ENCODE data around the gene SORCS1.

The SORCS1 gene

DNA sequence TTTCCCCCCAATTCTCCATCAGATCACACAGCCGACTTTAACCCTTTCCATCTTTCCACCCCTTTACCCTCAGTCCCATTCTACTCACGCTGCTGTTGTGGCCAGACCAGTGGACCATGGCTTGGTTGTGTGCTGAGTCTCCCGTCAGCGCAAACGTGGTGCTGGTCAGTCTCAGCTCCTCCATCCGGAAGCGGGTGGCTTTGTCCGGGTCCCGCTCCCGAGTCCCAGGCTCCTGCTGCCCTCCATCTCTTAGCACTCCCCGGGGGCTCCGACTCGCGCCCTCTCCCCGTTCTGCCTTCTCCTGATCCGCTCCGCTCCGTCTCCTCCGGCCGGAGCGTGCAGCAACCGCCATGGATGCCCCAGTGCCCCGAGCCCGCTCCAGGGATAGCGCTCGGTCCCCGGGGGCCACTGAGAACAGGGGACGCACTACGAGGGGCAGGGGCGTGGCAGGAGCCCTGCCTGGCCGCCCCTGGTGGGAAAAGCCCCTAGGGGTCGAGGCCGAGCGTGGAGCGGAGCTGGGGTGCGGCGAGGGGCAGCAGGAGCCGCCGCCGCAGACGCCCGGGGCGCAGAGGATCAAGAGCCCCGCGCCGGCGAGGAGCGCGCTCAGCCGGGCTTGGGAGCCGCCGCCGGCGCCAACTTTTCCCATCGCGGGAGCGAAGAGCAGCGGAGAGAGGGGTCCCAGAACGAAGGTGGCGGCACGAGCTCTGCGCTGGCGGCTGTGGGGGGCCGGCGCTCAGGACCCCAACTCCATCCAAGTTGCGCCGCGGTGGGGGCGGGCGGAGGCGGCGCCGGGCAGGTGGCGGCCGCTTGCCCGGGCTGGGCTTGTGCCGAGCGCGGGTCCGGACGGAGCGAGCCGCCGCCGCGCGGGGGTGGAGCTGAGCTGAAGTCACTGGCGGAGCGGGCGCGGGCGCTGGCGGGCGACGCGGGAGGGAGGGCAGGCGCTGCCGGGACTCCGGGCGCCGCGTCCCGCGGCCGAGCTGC is at the start of gene SORCS1:
Gene SORCS1 (minus strand): TSS at position 826 of the 981 bp plus-strand sequence.
- DNase-seq: no peak

DNA sequence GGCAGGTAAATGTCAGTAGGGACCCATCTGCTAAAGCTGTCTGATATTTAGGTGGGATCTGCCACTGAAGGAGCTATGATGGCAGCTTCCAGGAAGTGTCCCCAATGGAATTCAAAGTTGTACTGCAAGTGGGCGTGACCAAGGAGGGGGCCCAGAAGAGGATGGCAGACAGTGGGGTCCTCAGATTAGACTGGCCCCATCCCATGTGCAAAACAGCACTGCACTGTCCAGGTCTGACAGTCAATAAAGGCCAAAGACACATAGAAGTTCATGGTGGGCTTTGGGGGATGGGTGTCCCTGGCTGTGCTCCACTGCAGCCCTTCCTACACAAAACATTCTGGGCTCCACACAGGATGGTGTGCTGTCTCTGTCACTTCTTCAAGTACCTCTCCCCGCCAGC is 49.8 kb upstream of the SORCS1 start:
- DNase-seq: no peak

DNA sequence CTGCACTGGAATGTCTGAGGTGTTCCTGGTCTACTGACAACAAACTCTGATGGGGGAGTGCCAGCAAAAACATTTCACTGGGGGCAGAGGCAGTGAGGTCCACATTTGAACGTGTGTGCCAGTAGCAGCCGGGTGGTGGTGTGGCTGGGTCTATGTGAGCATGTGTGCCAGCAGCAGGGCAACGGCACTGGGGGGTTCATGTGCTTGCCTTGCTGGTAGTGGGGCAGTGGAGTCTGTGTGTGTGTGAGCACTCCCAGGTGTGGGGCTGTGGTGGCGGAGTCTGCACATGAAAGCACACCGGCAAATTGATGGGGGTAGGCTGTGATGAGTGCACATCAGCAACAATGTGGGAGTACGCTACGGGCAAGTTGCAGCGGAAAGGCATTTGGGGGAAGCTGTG is 49.4 kb upstream of the SORCS1 start:
- no peak for DNase-seq

DNA sequence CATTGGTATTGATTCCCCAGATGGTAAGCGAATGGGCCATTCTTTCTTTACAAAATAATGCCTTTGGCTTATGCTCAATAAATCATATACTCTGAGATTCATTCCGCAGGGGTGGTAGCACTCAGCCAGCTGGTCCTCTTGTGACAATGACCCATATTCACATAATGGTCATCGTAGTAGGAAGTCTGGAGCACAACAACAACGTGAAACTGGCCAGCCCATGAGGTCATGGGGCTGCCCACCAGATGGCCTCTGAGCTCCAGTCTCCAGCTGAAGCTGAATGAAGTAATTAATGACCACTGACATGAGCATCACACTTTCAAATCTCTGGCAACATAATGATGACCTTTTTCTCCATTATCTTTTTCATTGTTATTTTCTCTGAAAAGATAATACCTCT is 42.3 kb upstream of the SORCS1 start:
- no peak for DNase-seq

DNA sequence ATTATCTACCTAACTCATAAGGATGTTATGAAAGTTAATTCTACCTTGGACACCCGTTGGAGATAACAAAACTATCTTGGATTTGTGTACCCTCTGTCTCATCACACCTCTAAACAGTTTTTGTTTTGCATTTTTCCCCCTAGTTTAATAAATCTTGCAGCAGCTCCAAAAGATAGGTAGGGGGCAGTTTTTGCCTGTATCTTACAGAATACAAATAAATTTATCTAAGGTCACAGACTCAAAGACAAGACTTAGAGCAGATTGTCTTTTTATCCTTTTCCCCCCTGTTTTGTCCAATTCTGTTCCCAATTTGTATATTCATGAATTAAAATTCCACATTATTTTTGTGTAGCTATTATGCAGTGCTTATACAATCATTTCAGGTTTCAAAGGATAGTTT is 5.0 kb upstream of the SORCS1 start:
- no peak for DNase-seq

DNA sequence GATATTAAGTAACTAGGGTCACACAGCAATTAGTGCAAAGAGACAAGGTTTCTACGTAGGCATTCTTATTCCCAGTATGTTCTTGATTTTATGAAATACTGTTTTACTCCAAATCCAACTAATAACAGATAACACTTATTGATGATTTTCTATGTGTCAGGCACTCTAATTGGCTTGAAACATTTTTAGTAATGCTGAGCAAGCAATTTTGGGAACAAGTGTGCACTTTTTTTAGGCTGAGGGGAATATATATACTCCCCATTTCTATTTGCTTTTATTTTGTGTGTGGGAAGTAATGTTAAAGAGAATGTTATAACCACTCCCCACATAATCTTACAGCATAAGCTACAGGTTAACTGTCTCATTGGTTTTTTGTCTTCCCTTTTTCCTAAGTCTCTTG is 4.2 kb upstream of the SORCS1 start:
- no peak for DNase-seq

DNA sequence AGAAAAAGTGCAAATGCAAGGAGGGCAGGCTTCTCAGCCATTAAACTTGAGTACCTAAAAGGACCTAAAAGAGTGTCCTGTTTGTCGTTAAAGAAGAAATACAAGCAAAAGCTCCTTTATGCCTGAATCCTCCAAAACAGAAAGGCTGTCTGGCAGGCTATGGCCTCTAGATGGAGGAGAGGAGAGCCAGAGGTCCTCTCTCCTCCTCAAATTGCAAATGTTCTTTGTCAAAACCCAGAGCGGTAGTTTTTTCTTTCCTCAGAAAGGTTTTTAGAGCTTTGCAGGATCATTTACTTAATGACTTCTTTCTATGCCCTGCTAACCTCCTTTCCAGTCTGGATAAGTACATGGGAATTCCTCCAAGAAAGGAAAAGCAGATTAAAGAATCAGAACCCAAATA is 1.9 kb upstream of the SORCS1 start:
- no peak for DNase-seq

DNA sequence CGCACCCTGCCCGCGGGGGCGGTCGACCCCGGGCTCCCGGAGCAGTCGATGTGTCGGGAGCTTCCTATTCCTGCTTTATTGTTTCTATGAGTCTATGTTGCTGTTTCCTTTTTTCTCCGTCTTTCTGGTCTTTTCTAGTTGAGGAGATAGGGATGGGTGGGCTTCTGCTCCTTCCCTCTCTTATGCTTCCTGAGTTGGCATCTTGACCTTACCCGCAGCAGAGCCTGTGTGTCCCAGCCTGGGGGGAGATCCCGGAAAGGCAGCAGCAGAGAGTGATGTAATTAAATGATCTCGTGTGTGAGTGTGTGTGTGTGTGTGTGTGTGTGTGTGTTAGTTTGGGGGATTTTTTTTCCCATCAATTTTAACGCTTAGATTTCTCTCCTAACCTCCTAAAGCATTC is 486 bp upstream of the SORCS1 start:
- DNase-seq: no peak

DNA sequence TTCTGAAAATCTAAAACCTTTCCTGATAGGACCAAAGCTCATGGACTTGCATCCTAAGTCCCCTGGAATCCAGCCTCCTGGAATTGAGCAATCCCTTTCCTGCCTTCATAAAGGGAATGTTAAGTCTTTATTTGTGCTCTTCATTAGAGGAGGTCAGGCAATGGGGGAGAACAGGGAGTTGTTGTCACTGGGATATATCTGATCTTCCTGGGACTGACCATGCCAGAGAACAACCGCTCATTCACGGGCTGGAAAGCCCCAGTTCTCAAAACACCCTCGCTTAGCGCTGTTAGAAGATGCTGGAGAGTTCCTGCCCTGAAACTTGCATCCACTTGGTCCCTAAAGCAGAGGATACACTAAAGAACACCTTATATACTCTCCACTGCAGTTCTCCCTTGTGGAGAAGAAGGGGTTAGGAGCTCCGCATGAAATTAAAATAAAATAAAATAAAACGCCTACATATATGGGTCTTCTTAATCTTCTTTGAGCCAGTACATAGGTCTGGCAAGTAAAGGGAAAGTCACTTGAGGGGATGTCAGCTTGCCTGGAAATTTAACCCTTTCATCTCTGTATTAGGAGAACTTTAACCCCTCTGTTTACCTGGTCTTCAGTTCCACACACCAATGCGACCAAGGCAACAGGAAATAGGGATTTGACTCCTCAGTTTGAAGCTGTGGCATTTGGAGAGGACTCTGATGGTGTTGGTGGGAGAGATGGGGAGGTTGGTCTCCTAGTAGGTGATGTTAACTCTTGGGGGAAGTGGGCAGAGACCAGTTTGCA is 1.2 kb downstream of the SORCS1 start:
- DNase-seq: no peak

DNA sequence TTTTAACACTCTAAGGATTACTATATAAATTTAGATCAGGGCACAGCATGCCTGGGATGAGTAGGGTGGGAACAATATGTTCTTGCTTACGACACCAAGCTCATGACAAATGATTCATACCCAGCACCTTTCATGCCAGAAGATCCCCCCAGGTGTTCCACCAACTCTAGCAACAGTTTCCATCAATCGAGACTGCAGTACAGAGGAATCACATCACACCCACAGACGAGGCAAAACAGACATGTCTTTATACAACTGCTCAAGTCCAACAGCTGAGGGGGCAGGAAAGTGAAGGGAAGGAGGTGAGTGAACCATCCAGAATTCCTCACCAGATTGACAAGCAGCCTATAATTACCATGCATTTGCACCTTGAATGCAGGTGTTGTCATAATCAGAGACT is 3.6 kb downstream of the SORCS1 start:
- DNase-seq: no peak

DNA sequence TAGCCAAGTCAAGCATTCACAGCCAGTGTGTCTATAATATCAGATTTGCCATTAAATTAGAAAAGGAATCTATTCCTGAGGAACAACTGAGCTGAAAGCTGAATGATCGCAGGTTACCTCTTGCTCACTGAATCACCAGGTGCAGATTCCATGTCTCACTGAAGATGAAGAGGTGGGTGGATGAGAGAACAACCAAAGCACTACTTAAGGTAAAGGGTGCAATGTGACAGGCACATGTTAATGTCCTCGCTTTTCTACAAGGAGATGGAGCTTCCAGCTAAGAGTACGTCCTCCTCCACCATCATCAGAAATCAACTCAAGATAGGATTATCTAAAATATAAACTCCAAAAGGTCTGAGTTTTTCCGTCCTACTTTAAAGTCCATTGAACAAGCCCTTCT is 4.6 kb downstream of the SORCS1 start:
- no peak for DNase-seq

DNA sequence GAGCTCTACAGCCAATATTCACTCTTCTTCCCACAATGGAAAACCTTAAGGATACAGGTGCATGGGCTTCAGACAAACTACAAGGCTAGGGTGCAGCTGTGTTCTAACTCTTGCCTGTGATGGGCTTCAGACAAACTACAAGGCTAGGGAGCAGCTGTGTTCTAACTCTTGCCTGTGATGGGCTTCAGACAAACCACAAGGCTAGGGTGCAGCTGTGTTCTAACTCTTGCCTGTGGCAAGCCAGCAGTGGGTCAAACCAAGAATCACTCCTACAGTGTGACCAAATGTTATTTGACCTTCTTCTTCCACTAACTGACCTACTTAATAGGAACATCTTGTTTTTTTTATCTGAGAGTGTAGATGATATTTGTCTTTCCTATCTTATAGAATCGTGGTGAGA is 7.4 kb downstream of the SORCS1 start:
- DNase-seq: no peak

DNA sequence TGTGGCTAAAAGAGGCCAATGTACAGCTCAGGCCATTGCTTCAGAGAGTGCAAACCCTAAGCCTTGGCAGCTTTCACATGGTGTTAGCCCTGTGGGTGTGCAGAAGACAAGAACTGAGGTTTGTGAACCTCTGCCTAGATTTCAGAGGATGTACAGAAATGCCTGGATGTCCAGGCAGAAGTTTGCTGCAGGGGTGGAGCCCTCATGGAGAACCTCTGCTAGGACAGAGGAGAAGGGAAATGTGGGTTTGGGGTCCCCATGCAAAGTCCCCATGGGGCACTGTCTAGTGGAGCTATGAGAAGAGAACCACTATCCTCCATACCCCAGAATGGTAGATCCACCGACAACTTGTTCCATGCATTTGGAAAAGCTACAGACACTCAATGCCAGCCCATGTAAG is 12.4 kb downstream of the SORCS1 start:
- DNase-seq: no peak

DNA sequence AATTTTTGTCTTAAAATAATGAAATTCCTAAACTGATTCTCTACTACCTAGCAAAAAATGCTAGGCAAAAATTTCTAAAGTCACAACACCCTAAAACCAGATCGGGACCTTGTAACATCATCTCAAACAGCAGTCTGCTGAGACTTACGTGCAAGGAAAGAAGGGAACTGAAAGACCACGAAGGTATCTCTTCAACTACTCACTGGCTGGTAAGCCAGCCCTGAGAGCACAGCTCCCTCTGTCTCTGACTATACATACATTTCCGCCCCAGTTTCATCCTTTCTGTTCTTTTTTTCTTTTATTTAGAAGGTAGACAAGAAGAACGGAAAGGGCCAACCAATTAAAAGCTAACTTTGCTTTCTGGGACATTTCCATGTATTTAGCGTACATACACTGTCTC is 15.6 kb downstream of the SORCS1 start:
- DNase-seq: no peak

DNA sequence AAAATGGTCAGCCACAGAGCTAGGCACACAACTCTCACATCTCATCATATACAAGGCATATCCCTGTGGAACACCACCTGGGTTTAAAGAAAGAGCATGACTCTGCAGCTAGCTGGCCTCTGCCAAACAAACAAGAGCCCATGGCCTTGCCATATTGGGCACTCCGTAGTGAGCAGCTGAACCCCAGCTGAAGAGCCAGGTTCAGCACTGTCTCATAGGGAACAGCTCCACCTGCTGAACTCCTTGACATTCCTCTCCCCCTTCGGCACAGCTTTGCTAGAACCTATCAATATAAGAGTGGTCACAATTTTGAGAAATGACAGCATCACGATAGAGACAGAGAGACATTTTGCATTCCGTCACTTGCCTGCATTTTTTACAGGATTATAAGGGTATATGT is 20.0 kb downstream of the SORCS1 start:
- no peak for DNase-seq

DNA sequence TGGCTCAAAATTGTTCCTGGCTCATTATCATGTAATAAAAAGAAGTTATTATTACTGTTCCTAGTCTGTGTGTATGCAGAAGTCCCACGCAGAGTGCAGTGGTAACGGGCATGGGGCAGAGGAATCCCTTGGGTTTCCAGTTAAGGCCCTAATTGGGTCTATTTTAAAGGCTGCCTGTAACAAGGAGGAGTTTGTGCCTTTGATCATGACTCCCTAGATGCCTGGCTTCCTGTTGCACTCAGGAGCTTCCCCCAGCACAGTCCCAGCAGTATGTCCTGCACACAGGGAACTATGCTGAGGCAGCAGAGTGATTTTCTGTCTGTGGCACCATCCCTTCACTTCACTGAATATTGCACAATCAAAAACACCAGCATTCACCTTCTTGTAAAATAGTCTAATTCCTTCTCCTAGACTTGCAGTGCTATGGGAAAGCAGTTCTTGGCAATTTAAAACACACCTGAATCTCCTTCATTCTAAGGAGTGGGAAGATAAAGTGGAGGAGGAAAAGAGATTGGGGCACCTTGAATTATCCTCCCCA is 22.9 kb downstream of the SORCS1 start:
- DNase-seq: no peak

DNA sequence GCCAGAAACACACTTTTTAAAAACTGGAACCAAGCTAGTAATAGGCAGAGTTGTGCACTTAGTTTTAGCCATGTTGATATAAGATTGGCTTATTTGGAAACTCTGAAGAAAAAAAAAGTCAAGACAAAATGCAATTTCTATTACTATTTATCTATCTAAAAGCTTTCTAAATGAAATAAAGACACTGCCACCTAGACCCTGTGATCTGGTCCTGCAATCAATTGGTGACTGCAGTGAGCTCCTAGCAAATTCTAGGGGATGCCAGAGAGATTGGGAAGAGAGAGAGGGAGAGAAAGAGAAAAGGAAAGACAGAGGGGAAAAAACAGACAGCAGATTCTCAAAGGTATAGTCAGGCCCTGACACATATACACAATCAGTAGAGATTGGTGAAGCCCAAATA is 25.3 kb downstream of the SORCS1 start:
- DNase-seq: no peak

DNA sequence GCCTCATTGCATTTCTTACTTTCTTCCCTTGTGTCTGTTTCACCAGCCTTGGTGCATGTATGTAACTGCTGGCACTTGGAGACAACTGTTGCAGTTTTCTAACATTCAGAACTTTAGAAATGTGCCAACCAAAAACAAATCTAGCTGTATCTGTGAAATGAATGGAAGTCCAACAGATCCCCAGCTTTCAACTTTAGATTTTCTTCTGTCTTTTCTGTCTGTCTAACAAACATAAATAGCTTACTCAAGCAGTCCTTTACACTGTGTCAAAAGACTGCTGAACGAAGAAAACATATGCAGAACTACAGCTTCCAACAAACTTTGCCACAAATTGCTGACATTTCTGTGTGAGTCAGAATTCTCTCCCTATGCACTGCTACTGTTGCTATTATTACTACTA is 30.9 kb downstream of the SORCS1 start:
- no peak for DNase-seq

DNA sequence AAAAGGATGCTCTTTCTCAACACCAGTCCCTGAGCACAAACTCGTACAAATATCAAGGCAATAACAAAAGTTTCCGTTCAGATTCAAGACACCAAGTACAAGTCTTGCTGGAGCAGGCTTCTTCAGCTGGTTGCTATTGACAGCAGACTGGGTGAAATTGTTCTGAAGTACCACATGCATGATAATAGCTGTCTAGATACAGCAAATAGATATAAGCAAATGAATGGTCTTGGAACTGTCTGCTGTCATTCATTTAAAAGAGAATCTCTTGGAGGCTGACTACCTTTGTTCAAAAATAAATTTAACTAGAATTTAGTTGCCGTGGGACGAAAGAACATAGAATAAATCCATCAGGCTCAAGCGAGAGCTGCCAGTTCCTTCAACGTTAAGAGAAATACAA is 35.5 kb downstream of the SORCS1 start:
- DNase-seq: no peak

DNA sequence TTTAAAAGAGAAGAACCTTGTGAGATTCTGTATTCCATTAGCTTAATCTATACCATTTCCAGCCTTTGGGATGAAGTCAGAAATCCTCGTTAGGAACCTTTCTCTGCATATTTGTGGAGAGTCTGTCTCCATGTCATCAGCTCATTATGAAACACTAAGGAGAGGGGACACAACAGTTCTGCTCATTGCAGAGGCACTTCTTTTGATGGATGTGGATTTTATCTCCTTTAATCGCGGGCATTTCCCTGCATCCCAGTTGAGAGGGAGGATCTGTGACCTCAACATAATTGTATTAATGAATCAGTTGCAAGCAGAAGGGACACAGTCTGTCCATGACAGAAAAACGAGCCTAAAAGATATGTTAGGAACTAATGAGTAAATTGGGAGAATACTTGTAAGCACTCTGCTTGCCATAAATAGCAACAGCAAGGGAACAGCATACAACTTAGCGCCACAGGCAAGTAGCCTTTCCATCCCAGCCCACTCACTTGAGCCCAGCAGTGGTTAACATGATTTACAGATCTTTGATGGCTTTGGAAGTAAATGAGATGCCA is 37.9 kb downstream of the SORCS1 start:
- no peak for DNase-seq

DNA sequence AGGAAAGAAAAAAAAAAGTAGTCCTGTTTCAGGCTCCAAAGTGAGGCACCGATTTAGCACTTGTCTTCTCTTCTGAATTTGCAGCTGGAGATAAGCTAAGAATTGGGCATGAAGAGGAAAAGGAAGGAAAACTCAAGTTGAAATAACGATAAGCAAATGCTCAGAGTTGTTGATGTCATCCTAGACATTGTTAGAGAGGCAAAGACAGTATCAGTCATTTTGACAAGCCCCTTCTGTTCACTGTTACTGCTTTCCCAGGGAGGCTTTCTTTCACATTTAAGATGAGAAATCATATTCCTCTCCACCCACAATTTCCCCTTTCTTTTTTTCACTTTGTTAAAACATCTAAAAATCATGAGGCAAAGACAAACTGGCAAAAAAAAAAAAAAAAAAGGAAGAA is 41.8 kb downstream of the SORCS1 start:
- DNase-seq: no peak

DNA sequence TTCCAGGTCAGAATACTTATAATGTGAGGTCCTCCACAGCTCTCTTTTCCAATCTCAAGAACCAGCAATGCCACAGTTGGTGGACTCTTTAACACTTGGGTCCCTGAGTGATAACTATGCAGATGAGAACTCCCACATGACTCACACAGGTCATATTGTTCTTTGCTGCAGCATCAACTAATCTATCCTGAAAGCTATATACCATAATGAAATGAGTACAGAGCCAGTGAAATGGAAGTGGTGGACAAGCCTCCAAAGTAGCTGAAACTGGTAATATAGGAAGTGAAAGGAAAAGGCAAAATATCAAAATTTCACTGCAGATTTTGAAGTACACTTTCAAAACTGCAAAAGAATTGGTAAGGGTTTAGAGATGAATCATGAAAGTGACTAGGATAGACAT is 45.6 kb downstream of the SORCS1 start:
- no peak for DNase-seq

DNA sequence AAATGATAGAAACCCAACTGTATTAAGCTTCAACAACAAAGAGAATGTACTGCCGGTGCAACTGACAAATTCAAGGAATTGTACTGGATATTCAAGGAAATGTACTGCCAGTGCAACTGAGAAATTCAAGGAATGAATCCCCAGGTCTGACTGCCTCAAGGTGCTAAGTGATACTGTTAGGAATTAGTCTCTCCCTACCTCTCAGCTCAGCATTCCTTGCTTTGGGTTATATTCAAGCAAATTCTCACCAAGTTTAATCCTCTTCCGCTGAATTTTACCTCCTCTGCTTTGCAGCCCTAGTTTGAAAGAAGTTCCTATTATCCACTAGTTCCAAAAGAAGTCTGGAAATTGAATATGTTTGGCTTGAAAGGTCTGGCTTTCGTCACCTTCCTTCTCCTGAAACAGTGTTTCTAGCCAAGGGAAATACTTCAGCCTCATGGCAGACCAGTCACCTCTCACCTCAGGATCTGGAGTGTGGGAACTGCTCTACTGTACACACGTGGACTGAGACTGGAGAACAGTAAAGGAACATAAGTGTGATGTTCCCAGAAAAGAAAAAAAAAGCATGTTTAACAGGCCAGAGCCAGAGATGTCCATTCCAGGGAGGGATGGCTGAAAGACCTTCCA is 60.4 kb downstream of the SORCS1 start:
- no peak for DNase-seq

All from NCI-H2081 treated with DMSO at 0.1 percent for 48 hours (cell line).